ENCODE data around the gene ZNF330. TPM values are rescaled to one million over a fixed set of nuclear protein-coding genes. Genes with fewer than 3 reads are reported as not detected.

ZNF330 gene
- total and polyA plus RNA-seq, 10 of the 15 experiments (the other 5 are each of a cell fraction or from before 2014, with no cell fraction given): 31.3 to 57.6 (median 44.3) TPM

DNA sequence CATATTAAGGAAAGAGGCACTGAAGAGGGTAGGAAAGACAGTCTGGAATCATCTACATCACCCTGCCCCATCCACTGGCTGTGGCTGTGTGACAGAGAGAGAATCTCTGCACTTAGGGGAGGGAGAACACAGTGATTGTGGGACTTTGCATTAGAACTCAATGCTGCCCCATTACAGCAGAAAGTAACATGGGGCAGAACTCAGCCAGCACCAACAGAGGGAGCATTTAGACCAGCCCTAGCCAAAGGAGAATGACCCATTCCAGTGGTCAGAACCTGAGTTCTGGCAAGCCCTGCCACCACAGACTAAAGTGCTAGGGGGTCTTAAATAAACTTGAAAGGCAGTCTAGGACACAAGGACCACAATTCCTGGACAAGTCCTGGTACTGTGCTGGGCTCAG, 37.9 kb downstream of the ZNF330 start:
- RAD21 ChIA-PET (ENCODE audit: unreplicated experiment): no interaction called here
- BruUV-seq (replicated peaks): no TSS peak
- POLR2A ChIA-PET: no interaction called here
- TF ChIP-seq, protein P1, sequence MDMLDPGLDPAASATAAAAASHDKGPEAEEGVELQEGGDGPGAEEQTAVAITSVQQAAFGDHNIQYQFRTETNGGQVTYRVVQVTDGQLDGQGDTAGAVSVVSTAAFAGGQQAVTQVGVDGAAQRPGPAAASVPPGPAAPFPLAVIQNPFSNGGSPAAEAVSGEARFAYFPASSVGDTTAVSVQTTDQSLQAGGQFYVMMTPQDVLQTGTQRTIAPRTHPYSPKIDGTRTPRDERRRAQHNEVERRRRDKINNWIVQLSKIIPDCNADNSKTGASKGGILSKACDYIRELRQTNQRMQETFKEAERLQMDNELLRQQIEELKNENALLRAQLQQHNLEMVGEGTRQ (IDR thresholded peaks at IDR 0.05; ENCODE audit: borderline replicate concordance, low read depth, low read length): no peak
- TF ChIP-seq, protein P2, sequence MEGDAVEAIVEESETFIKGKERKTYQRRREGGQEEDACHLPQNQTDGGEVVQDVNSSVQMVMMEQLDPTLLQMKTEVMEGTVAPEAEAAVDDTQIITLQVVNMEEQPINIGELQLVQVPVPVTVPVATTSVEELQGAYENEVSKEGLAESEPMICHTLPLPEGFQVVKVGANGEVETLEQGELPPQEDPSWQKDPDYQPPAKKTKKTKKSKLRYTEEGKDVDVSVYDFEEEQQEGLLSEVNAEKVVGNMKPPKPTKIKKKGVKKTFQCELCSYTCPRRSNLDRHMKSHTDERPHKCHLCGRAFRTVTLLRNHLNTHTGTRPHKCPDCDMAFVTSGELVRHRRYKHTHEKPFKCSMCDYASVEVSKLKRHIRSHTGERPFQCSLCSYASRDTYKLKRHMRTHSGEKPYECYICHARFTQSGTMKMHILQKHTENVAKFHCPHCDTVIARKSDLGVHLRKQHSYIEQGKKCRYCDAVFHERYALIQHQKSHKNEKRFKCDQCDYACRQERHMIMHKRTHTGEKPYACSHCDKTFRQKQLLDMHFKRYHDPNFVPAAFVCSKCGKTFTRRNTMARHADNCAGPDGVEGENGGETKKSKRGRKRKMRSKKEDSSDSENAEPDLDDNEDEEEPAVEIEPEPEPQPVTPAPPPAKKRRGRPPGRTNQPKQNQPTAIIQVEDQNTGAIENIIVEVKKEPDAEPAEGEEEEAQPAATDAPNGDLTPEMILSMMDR (IDR thresholded peaks at IDR 0.05 in 2 of 3, conservative IDR thresholded peaks at IDR 0.05 in 1 of 3; ENCODE audit: control insufficient read depth in 2 of 3, extremely low read depth in 1 of 3, insufficient read depth in 1 of 3, low read depth in 3 of 3, low read length in 3 of 3): 0 out of 6 replicates have a peak, but pooled peaks of 1 of the 3 experiments have one; percentile 12
- TF ChIP-seq CHD4 (IDR thresholded peaks at IDR 0.05) (no peak), ESRRA (IDR thresholded peaks at IDR 0.05; ENCODE audit: low read length) (no peak)
- TF ChIP-seq, protein P3, sequence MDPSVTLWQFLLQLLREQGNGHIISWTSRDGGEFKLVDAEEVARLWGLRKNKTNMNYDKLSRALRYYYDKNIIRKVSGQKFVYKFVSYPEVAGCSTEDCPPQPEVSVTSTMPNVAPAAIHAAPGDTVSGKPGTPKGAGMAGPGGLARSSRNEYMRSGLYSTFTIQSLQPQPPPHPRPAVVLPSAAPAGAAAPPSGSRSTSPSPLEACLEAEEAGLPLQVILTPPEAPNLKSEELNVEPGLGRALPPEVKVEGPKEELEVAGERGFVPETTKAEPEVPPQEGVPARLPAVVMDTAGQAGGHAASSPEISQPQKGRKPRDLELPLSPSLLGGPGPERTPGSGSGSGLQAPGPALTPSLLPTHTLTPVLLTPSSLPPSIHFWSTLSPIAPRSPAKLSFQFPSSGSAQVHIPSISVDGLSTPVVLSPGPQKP (IDR thresholded peaks at IDR 0.05; ENCODE audit: low read depth, low read length): no peak
- no peak for ATAC-seq
- Histone ChIP-seq H3K4me1 (ENCODE audit: control insufficient read depth, insufficient read depth, low read length) (no peaks in the 10 kb centered on the region), H3K27ac (ENCODE audit: control insufficient read depth, insufficient read depth) (no peak overlapping the region), H3K9me3 (replicated peaks; ENCODE audit: control insufficient read depth, insufficient read depth, low read length) (no peaks in the 10 kb centered on the region), H3K9ac (ENCODE audit: control insufficient read depth, insufficient read depth, low read length) (no peak overlapping the region), H3K4me2 (ENCODE audit: control insufficient read depth, insufficient read depth) (no peak overlapping the region), H2AFZ (ENCODE audit: control insufficient read depth, low read depth, low read length) (no peak overlapping the region), H3K36me3 (ENCODE audit: control insufficient read depth in 2 of 2, insufficient read depth in 2 of 2, low read length in 1 of 2) (no peaks in the 10 kb centered on the region), H3K79me2 (ENCODE audit: control insufficient read depth, insufficient read depth, low read length) (no peaks in the 10 kb centered on the region), H3K4me3 (no peak overlapping the region), H4K20me1 (ENCODE audit: control insufficient read depth, insufficient read depth) (no peaks in the 10 kb centered on the region), H3K27me3 (replicated peaks in 1 of 2; ENCODE audit: control insufficient read depth in 2 of 2, insufficient read depth in 2 of 2, low read length in 1 of 2) (no peaks in the 10 kb centered on the region; a peak in 1 of 4 replicates)
- SMC1A ChIA-PET (ENCODE audit: uncharacterized antibody, unreplicated experiment): no interaction called here
- CTCF ChIA-PET: no interaction called here
- intact Hi-C loops (cut with micrococcal nuclease; ENCODE audit: unreplicated experiment) (no loop called here), in situ Hi-C loops (cut with MboI) (no loop called here)
- DNase-seq (ENCODE audit: low read depth, low spot score): no peak
- no peak for FAIRE-seq

Measured in GM12878 (cell line).